ENCODE data around the gene RADIL.

- TF ChIP-seq CTCF (IDR thresholded peaks at IDR 0.05; ENCODE audit: low read depth, low read length) = no peak
- no peak for TF ChIP-seq EZH2phosphoT487 (IDR thresholded peaks at IDR 0.05; ENCODE audit: low read depth)
Measured at GRCh38 chr7:4772306-4772705, 111.2 kb downstream of the RADIL start.

Measured in OCI-LY3 (cell line).